ENCODE data around the gene OCEL1.

Gene OCEL1

GRCh38 chr19:17242431-17243208, 16.6 kb downstream of the OCEL1 start:
- TF ChIP-seq YY1 (IDR thresholded peaks at IDR 0.05; ENCODE audit: insufficient read depth, insufficient read length): no peak
- no peak for TF ChIP-seq SUZ12 (IDR thresholded peaks at IDR 0.05; ENCODE audit: extremely low read depth, insufficient read depth, insufficient read length)
- TF ChIP-seq ZNF274 (IDR thresholded peaks at IDR 0.05; ENCODE audit: low read depth, low read length): no peak
- Histone ChIP-seq H3K4me3 (ENCODE audit: insufficient read length, low read depth) (no peak overlapping the region), H3K9ac (ENCODE audit: insufficient read length, low read depth) (peak overlapping the region; percentile 43), H3K9me3 (ENCODE audit: insufficient read depth, low read length) (no peaks in the 10 kb centered on the region), H3K36me3 (ENCODE audit: insufficient read depth, insufficient read length, low read length) (peaks cover 21% of the 10 kb centered on the region), H3K4me1 (ENCODE audit: insufficient read depth, insufficient read length) (peaks cover 19% of the 10 kb centered on the region), H3K27me3 (ENCODE audit: insufficient read depth, insufficient read length) (no peaks in the 10 kb centered on the region)
- no peak for DNase-seq (ENCODE audit: low read depth, low spot score)

GRCh38 chr19:17243211-17243829, 17.3 kb downstream of the OCEL1 start:
- H3K4me1 ChIP-seq (ENCODE audit: insufficient read depth, insufficient read length): peaks cover 24% of the 10 kb centered on the region
- no peak for DNase-seq (ENCODE audit: low read depth, low spot score)
- H3K36me3 ChIP-seq (ENCODE audit: insufficient read depth, insufficient read length, low read length): peaks cover 15% of the 10 kb centered on the region
- TF ChIP-seq SUZ12 (IDR thresholded peaks at IDR 0.05; ENCODE audit: extremely low read depth, insufficient read depth, insufficient read length) (no peak), ZNF274 (IDR thresholded peaks at IDR 0.05; ENCODE audit: low read depth, low read length) (no peak), YY1 (IDR thresholded peaks at IDR 0.05; ENCODE audit: insufficient read depth, insufficient read length) (no peak)
- no peaks in the 10 kb centered on the region for H3K27me3 ChIP-seq (ENCODE audit: insufficient read depth, insufficient read length)
- peak overlapping the region; percentile 92 for H3K9ac ChIP-seq (ENCODE audit: insufficient read length, low read depth)
- peak overlapping the region; percentile 95 for H3K4me3 ChIP-seq (ENCODE audit: insufficient read length, low read depth)
- no peaks in the 10 kb centered on the region for H3K9me3 ChIP-seq (ENCODE audit: insufficient read depth, low read length)

- Histone ChIP-seq H3K4me3 (ENCODE audit: insufficient read length, low read depth) (peak overlapping the region; percentile 95), H3K4me1 (ENCODE audit: insufficient read depth, insufficient read length) (peaks cover 30% of the 10 kb centered on the region), H3K27me3 (ENCODE audit: insufficient read depth, insufficient read length) (no peaks in the 10 kb centered on the region), H3K9me3 (ENCODE audit: insufficient read depth, low read length) (no peaks in the 10 kb centered on the region), H3K9ac (ENCODE audit: insufficient read length, low read depth) (peak overlapping the region; percentile 92), H3K36me3 (ENCODE audit: insufficient read depth, insufficient read length, low read length) (peaks cover 11% of the 10 kb centered on the region)
- TF ChIP-seq YY1 (IDR thresholded peaks at IDR 0.05; ENCODE audit: insufficient read depth, insufficient read length): no peak
- no peak for TF ChIP-seq ZNF274 (IDR thresholded peaks at IDR 0.05; ENCODE audit: low read depth, low read length)
- no peak for TF ChIP-seq SUZ12 (IDR thresholded peaks at IDR 0.05; ENCODE audit: extremely low read depth, insufficient read depth, insufficient read length)
- DNase-seq (ENCODE audit: low read depth, low spot score): no peak
These were observed 18.0 kb downstream of the OCEL1 start for GRCh38 chr19:17243830-17244617.

- Histone ChIP-seq H3K36me3 (ENCODE audit: insufficient read depth, insufficient read length, low read length) (peaks cover 11% of the 10 kb centered on the region), H3K9ac (ENCODE audit: insufficient read length, low read depth) (peak overlapping the region; percentile 92), H3K4me3 (ENCODE audit: insufficient read length, low read depth) (peak overlapping the region; percentile 95), H3K27me3 (ENCODE audit: insufficient read depth, insufficient read length) (no peaks in the 10 kb centered on the region), H3K4me1 (ENCODE audit: insufficient read depth, insufficient read length) (peaks cover 33% of the 10 kb centered on the region), H3K9me3 (ENCODE audit: insufficient read depth, low read length) (no peaks in the 10 kb centered on the region)
- no peak for TF ChIP-seq YY1 (IDR thresholded peaks at IDR 0.05; ENCODE audit: insufficient read depth, insufficient read length)
- no peak for TF ChIP-seq SUZ12 (IDR thresholded peaks at IDR 0.05; ENCODE audit: extremely low read depth, insufficient read depth, insufficient read length)
- no peak for TF ChIP-seq ZNF274 (IDR thresholded peaks at IDR 0.05; ENCODE audit: low read depth, low read length)
- no peak for DNase-seq (ENCODE audit: low read depth, low spot score)
These were observed 18.9 kb downstream of the OCEL1 start for GRCh38 chr19:17244618-17245534.

GRCh38 chr19:17245535-17245984, 19.5 kb downstream of the OCEL1 start, which contains the start of gene NR2F6:
Gene NR2F6 (minus strand): TSS chr19:17245919. CDS start chr19:17245220, 699 bp downstream.
- H3K4me1 ChIP-seq (ENCODE audit: insufficient read depth, insufficient read length): peaks cover 32% of the 10 kb centered on the region
- DNase-seq (ENCODE audit: low read depth, low spot score): no peak
- TF ChIP-seq SUZ12 (IDR thresholded peaks at IDR 0.05; ENCODE audit: extremely low read depth, insufficient read depth, insufficient read length): no peak
- TF ChIP-seq YY1 (IDR thresholded peaks at IDR 0.05; ENCODE audit: insufficient read depth, insufficient read length): no peak
- TF ChIP-seq ZNF274 (IDR thresholded peaks at IDR 0.05; ENCODE audit: low read depth, low read length): no peak

GRCh38 chr19:17246681-17247425, 20.8 kb downstream of the OCEL1 start:
- Histone ChIP-seq H3K4me1 (ENCODE audit: insufficient read depth, insufficient read length) (peaks cover 31% of the 10 kb centered on the region), H3K4me3 (ENCODE audit: insufficient read length, low read depth) (peak overlapping the region; percentile 49), H3K9me3 (ENCODE audit: insufficient read depth, low read length) (no peaks in the 10 kb centered on the region), H3K9ac (ENCODE audit: insufficient read length, low read depth) (peak overlapping the region; percentile 72), H3K27me3 (ENCODE audit: insufficient read depth, insufficient read length) (no peaks in the 10 kb centered on the region), H3K36me3 (ENCODE audit: insufficient read depth, insufficient read length, low read length) (no peaks in the 10 kb centered on the region)
- TF ChIP-seq YY1 (IDR thresholded peaks at IDR 0.05; ENCODE audit: insufficient read depth, insufficient read length): no peak
- no peak for TF ChIP-seq SUZ12 (IDR thresholded peaks at IDR 0.05; ENCODE audit: extremely low read depth, insufficient read depth, insufficient read length)
- TF ChIP-seq ZNF274 (IDR thresholded peaks at IDR 0.05; ENCODE audit: low read depth, low read length): no peak
- DNase-seq (ENCODE audit: low read depth, low spot score): no peak

More at GRCh38 chr19:17245535-17245984, 19.5 kb downstream of the OCEL1 start, which contains the start of gene NR2F6:
- H3K4me3 ChIP-seq (ENCODE audit: insufficient read length, low read depth): peak within 1 kb of the TSS; percentile 95
- H3K27me3 ChIP-seq (ENCODE audit: insufficient read depth, insufficient read length): no peaks in the 10 kb centered on the region
- H3K9me3 ChIP-seq (ENCODE audit: insufficient read depth, low read length): no peaks in the 10 kb centered on the region
- peak within 1 kb of the TSS; percentile 92 for H3K9ac ChIP-seq (ENCODE audit: insufficient read length, low read depth)
- peaks cover 6% of the 10 kb centered on the region for H3K36me3 ChIP-seq (ENCODE audit: insufficient read depth, insufficient read length, low read length)
